B cell (primary cell): ENCODE results near the gene SEZ6L2. TPM values are rescaled to one million over a fixed set of nuclear protein-coding genes. Genes with fewer than 3 reads are reported as not detected.

Source experiments
- polyA plus RNA-seq: library from polyadenylated mRNA; depleted of rRNA; stranded (reverse); fragments of >200 nt; gene quantifications from 2 replicates; pipeline ENCODE4 v1.2.3, GENCODE V29; 2012
- total RNA-seq, 2 donors: library from RNA; stranded (reverse); fragments of 120-200 nt in 1 of 2; gene quantifications; 1 replicate in 1 of 2; 2 replicates in 1 of 2; pipeline versions ENCODE4 v1.2.3 to v1.2.4, GENCODE V29; 2013 to 2022

Gene SEZ6L2
- total and polyA plus RNA-seq, 2 donors (not counting 1 experiment from before 2014, with no cell fraction given), result 0.10 TPM; not detected in 1

Other genes with a start within 250 kb of the SEZ6L2 start
- gene SPN, start 236.3 kb downstream of the SEZ6L2 start, total RNA-seq, result 1.1 and 1.7 TPM in 2 replicates
- gene SPN, start 236.3 kb downstream of the SEZ6L2 start, polyA plus RNA-seq, result 1.9 and 3.5 TPM in 2 replicates
- gene QPRT, start 220.4 kb downstream of the SEZ6L2 start, total RNA-seq, result 0.22 and 0.24 TPM in 2 replicates
- gene QPRT, start 220.4 kb downstream of the SEZ6L2 start, polyA plus RNA-seq, result 0.06 and 0.30 TPM in 2 replicates
- 64.4 and 68.3 TPM in 2 replicates for gene C16orf54, start 153.6 kb downstream of the SEZ6L2 start, total RNA-seq
- 21.0 and 44.0 TPM in 2 replicates for gene C16orf54, start 153.6 kb downstream of the SEZ6L2 start, polyA plus RNA-seq
- gene ZG16, start 121.3 kb downstream of the SEZ6L2 start, total RNA-seq, result not detected in 2 replicates
- gene ZG16, start 121.3 kb downstream of the SEZ6L2 start, polyA plus RNA-seq, result 0.06 TPM in 1 of 2 replicates, not detected in the other
- gene KIF22, start 108.8 kb downstream of the SEZ6L2 start, total RNA-seq, result 53.5 and 53.9 TPM in 2 replicates
- gene KIF22, start 108.8 kb downstream of the SEZ6L2 start, polyA plus RNA-seq, result 57.2 and 67.5 TPM in 2 replicates
- 189 and 198 TPM in 2 replicates for gene MAZ, start 93.0 kb downstream of the SEZ6L2 start, total RNA-seq
- gene MAZ, start 93.0 kb downstream of the SEZ6L2 start, polyA plus RNA-seq, result 109 and 170 TPM in 2 replicates
- gene PRRT2, start 87.4 kb downstream of the SEZ6L2 start, total RNA-seq, result 1.6 and 3.1 TPM in 2 replicates
- 0.71 and 0.79 TPM in 2 replicates for gene PRRT2, start 87.4 kb downstream of the SEZ6L2 start, polyA plus RNA-seq
- 26.7 and 28.4 TPM in 2 replicates for gene PAGR1, start 83.4 kb downstream of the SEZ6L2 start, total RNA-seq
- 17.8 and 18.0 TPM in 2 replicates for gene PAGR1, start 83.4 kb downstream of the SEZ6L2 start, polyA plus RNA-seq
- gene MVP, start 79.1 kb downstream of the SEZ6L2 start, total RNA-seq, result 109 and 112 TPM in 2 replicates
- gene MVP, start 79.1 kb downstream of the SEZ6L2 start, polyA plus RNA-seq, result 121 and 217 TPM in 2 replicates
- 49.2 and 51.2 TPM in 2 replicates for gene CDIPT, start 36.3 kb downstream of the SEZ6L2 start, total RNA-seq
- gene CDIPT, start 36.3 kb downstream of the SEZ6L2 start, polyA plus RNA-seq, result 44.5 and 63.3 TPM in 2 replicates
- gene ASPHD1, start 938 bp upstream of the SEZ6L2 start, total RNA-seq, result not detected in 2 replicates
- gene ASPHD1, start 938 bp upstream of the SEZ6L2 start, polyA plus RNA-seq, result not detected in 2 replicates
- gene KCTD13, start 26.7 kb upstream of the SEZ6L2 start, total RNA-seq, result 74.3 and 83.9 TPM in 2 replicates
- gene KCTD13, start 26.7 kb upstream of the SEZ6L2 start, polyA plus RNA-seq, result 61.5 and 78.2 TPM in 2 replicates
- gene TMEM219, start 62.5 kb upstream of the SEZ6L2 start, total RNA-seq, result 56.3 and 66.6 TPM in 2 replicates
- 88.3 and 103 TPM in 2 replicates for gene TMEM219, start 62.5 kb upstream of the SEZ6L2 start, polyA plus RNA-seq
- 50.8 and 51.9 TPM in 2 replicates for gene TAOK2, start 74.3 kb upstream of the SEZ6L2 start, total RNA-seq
- 25.5 and 30.3 TPM in 2 replicates for gene TAOK2, start 74.3 kb upstream of the SEZ6L2 start, polyA plus RNA-seq
- 9.7 and 13.9 TPM in 2 replicates for gene HIRIP3, start 96.1 kb upstream of the SEZ6L2 start, total RNA-seq
- 6.2 and 12.2 TPM in 2 replicates for gene HIRIP3, start 96.1 kb upstream of the SEZ6L2 start, polyA plus RNA-seq
- gene INO80E, start 96.7 kb upstream of the SEZ6L2 start, total RNA-seq, result 113 and 119 TPM in 2 replicates
- gene INO80E, start 96.7 kb upstream of the SEZ6L2 start, polyA plus RNA-seq, result 101 and 103 TPM in 2 replicates
- not detected in 2 replicates for gene DOC2A, start 111.5 kb upstream of the SEZ6L2 start, total RNA-seq
- not detected in 2 replicates for gene DOC2A, start 111.5 kb upstream of the SEZ6L2 start, polyA plus RNA-seq
- not detected in 2 replicates for gene C16orf92, start 123.6 kb upstream of the SEZ6L2 start, total RNA-seq
- not detected in 2 replicates for gene C16orf92, start 123.6 kb upstream of the SEZ6L2 start, polyA plus RNA-seq
- gene TLCD3B, start 131.7 kb upstream of the SEZ6L2 start, total RNA-seq, result not detected in 2 replicates
- not detected in 2 replicates for gene TLCD3B, start 131.7 kb upstream of the SEZ6L2 start, polyA plus RNA-seq
- 301 and 329 TPM in 2 replicates for gene ALDOA, start 166.2 kb upstream of the SEZ6L2 start, total RNA-seq
- 276 and 343 TPM in 2 replicates for gene ALDOA, start 166.2 kb upstream of the SEZ6L2 start, polyA plus RNA-seq
- 89.0 and 93.3 TPM in 2 replicates for gene PPP4C, start 176.4 kb upstream of the SEZ6L2 start, total RNA-seq
- 106 and 122 TPM in 2 replicates for gene PPP4C, start 176.4 kb upstream of the SEZ6L2 start, polyA plus RNA-seq
- 5.4 and 6.1 TPM in 2 replicates for gene TBX6, start 192.4 kb upstream of the SEZ6L2 start, total RNA-seq
- 1.2 and 1.4 TPM in 2 replicates for gene TBX6, start 192.4 kb upstream of the SEZ6L2 start, polyA plus RNA-seq
- 302 and 314 TPM in 2 replicates for gene YPEL3, start 196.7 kb upstream of the SEZ6L2 start, total RNA-seq
- gene YPEL3, start 196.7 kb upstream of the SEZ6L2 start, polyA plus RNA-seq, result 387 and 414 TPM in 2 replicates
- 17.3 and 22.7 TPM in 2 replicates for gene GDPD3, start 214.0 kb upstream of the SEZ6L2 start, total RNA-seq
- gene GDPD3, start 214.0 kb upstream of the SEZ6L2 start, polyA plus RNA-seq, result 10.6 and 11.4 TPM in 2 replicates
- 60.4 and 69.4 TPM in 2 replicates for gene MAPK3, start 223.7 kb upstream of the SEZ6L2 start, total RNA-seq
- gene MAPK3, start 223.7 kb upstream of the SEZ6L2 start, polyA plus RNA-seq, result 67.2 and 82.9 TPM in 2 replicates